Measurements from ENCODE around the gene HOOK2. TPM values are rescaled to one million over a fixed set of nuclear protein-coding genes. Genes with fewer than 3 reads are reported as not detected.

Gene HOOK2
- total and polyA plus RNA-seq, 2 of the 13 experiments (the other 11 are each of a cell fraction or from before 2014, with no cell fraction given): 9.2 to 12.9 TPM

DNA sequence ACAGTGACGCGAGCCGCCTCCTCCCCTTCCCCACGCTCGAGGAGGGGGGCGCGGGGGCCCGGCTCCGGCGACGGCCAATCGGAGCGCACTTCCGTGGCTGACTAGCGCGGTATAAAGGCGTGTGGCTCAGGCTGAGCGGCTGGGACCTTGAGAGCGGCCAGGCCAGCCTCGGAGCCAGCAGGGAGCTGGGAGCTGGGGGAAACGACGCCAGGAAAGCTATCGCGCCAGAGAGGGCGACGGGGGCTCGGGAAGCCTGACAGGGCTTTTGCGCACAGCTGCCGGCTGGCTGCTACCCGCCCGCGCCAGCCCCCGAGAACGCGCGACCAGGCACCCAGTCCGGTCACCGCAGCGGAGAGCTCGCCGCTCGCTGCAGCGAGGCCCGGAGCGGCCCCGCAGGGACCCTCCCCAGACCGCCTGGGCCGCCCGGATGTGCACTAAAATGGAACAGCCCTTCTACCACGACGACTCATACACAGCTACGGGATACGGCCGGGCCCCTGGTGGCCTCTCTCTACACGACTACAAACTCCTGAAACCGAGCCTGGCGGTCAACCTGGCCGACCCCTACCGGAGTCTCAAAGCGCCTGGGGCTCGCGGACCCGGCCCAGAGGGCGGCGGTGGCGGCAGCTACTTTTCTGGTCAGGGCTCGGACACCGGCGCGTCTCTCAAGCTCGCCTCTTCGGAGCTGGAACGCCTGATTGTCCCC, 16.1 kb upstream of the HOOK2 start, which contains the start of gene JUNB (continued):
- TF ChIP-seq JUNB (CRISPR knock-in tag; IDR thresholded peaks at IDR 0.05; ENCODE audit: borderline replicate concordance) (no peak), ZNF264 (CRISPR knock-in tag; IDR thresholded peaks at IDR 0.05) (no peak; the same call in 1 of the 2 replicates), MAFK (conservative IDR thresholded peaks at IDR 0.05 in 1 of 2, IDR thresholded peaks at IDR 0.05 in 1 of 2; ENCODE audit: low read length in 2 of 2) (no peak), DMAP1 (CRISPR knock-in tag; IDR thresholded peaks at IDR 0.05) (peak; percentile 70), GABPB1 (CRISPR knock-in tag; IDR thresholded peaks at IDR 0.05) (peak; percentile 90), ZNF589 (CRISPR knock-in tag; conservative IDR thresholded peaks at IDR 0.05) (peak; percentile 87), MEIS2 (CRISPR knock-in tag; IDR thresholded peaks at IDR 0.05) (peak; percentile 93; the same call in 1 of the 2 replicates), SNAPC2 (CRISPR knock-in tag; IDR thresholded peaks at IDR 0.05) (no peak), TEAD3 (CRISPR knock-in tag; optimal IDR thresholded peaks at IDR 0.05; ENCODE audit: borderline replicate concordance) (peak; percentile 12), SETDB1 (CRISPR knock-in tag; IDR thresholded peaks at IDR 0.05; ENCODE audit: borderline replicate concordance) (no peak), CCDC6 (CRISPR knock-in tag; IDR thresholded peaks at IDR 0.05) (peak; percentile 91), ZNF224 (CRISPR knock-in tag; IDR thresholded peaks at IDR 0.05) (no peak), ZNF451 (CRISPR knock-in tag; IDR thresholded peaks at IDR 0.05) (peak; percentile 67; the same call in 1 of the 2 replicates), MTA3 (CRISPR knock-in tag; IDR thresholded peaks at IDR 0.05) (no peak), ZBTB38 (CRISPR knock-in tag; IDR thresholded peaks at IDR 0.05) (peak; percentile 76), FOXM1 (CRISPR knock-in tag; IDR thresholded peaks at IDR 0.05) (no peak), PHF8 (CRISPR knock-in tag; IDR thresholded peaks at IDR 0.05) (peak; percentile 70), PTBP1 (IDR thresholded peaks at IDR 0.05; ENCODE audit: low read depth, low read length, poor library complexity, severe bottlenecking) (peak; percentile 53), SP5 (CRISPR knock-in tag; IDR thresholded peaks at IDR 0.05; ENCODE audit: borderline replicate concordance, low read depth) (peak; percentile 96), ZNF496 (CRISPR knock-in tag; IDR thresholded peaks at IDR 0.05; ENCODE audit: insufficient replicate concordance) (no peak), FOXA1 (IDR thresholded peaks at IDR 0.05) (no peak), FOXA1 (CRISPR knock-in tag; IDR thresholded peaks at IDR 0.05) (no peak), RFX5 (IDR thresholded peaks at IDR 0.05; ENCODE audit: low read depth, low read length) (no peak; the same call in none of the 2 replicates), MED13 (CRISPR knock-in tag; IDR thresholded peaks at IDR 0.05) (no peak), SNRNP70 (IDR thresholded peaks at IDR 0.05; ENCODE audit: low read depth, low read length) (no peak)
- TF ChIP-seq, protein P1, sequence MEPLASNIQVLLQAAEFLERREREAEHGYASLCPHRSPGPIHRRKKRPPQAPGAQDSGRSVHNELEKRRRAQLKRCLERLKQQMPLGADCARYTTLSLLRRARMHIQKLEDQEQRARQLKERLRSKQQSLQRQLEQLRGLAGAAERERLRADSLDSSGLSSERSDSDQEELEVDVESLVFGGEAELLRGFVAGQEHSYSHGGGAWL (CRISPR knock-in tag; IDR thresholded peaks at IDR 0.05): peak; percentile 93
- TF ChIP-seq, protein P2, sequence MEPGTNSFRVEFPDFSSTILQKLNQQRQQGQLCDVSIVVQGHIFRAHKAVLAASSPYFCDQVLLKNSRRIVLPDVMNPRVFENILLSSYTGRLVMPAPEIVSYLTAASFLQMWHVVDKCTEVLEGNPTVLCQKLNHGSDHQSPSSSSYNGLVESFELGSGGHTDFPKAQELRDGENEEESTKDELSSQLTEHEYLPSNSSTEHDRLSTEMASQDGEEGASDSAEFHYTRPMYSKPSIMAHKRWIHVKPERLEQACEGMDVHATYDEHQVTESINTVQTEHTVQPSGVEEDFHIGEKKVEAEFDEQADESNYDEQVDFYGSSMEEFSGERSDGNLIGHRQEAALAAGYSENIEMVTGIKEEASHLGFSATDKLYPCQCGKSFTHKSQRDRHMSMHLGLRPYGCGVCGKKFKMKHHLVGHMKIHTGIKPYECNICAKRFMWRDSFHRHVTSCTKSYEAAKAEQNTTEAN (CRISPR knock-in tag; conservative IDR thresholded peaks at IDR 0.05): no peak
- TF ChIP-seq, protein P3, sequence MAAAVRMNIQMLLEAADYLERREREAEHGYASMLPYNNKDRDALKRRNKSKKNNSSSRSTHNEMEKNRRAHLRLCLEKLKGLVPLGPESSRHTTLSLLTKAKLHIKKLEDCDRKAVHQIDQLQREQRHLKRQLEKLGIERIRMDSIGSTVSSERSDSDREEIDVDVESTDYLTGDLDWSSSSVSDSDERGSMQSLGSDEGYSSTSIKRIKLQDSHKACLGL (CRISPR knock-in tag; IDR thresholded peaks at IDR 0.05): peak; percentile 69; the same call in 1 of the 2 replicates
- TF ChIP-seq, protein P4, sequence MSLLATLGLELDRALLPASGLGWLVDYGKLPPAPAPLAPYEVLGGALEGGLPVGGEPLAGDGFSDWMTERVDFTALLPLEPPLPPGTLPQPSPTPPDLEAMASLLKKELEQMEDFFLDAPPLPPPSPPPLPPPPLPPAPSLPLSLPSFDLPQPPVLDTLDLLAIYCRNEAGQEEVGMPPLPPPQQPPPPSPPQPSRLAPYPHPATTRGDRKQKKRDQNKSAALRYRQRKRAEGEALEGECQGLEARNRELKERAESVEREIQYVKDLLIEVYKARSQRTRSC (CRISPR knock-in tag; IDR thresholded peaks at IDR 0.05; ENCODE audit: low read depth): no peak
- TF ChIP-seq, protein P5, sequence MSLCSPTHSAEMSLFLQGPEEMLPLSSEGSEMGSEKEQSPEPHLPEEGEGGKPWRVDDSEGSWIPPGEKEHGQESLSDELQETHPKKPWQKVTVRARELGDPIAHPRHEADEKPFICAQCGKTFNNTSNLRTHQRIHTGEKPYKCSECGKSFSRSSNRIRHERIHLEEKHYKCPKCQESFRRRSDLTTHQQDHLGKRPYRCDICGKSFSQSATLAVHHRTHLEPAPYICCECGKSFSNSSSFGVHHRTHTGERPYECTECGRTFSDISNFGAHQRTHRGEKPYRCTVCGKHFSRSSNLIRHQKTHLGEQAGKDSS (CRISPR knock-in tag; IDR thresholded peaks at IDR 0.05; ENCODE audit: borderline replicate concordance, low read depth): no peak

Measured in HepG2 (cell line).